ENCODE data around the gene MAP2K2.

The MAP2K2 gene

GRCh38 chr19:4044990-4045465 lies 78.9 kb downstream of the MAP2K2 start:
- TF ChIP-seq, protein P1, sequence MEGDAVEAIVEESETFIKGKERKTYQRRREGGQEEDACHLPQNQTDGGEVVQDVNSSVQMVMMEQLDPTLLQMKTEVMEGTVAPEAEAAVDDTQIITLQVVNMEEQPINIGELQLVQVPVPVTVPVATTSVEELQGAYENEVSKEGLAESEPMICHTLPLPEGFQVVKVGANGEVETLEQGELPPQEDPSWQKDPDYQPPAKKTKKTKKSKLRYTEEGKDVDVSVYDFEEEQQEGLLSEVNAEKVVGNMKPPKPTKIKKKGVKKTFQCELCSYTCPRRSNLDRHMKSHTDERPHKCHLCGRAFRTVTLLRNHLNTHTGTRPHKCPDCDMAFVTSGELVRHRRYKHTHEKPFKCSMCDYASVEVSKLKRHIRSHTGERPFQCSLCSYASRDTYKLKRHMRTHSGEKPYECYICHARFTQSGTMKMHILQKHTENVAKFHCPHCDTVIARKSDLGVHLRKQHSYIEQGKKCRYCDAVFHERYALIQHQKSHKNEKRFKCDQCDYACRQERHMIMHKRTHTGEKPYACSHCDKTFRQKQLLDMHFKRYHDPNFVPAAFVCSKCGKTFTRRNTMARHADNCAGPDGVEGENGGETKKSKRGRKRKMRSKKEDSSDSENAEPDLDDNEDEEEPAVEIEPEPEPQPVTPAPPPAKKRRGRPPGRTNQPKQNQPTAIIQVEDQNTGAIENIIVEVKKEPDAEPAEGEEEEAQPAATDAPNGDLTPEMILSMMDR (IDR thresholded peaks at IDR 0.05; ENCODE audit: low read depth, low read length, missing control alignments): no peak
- H3K4me3 ChIP-seq (ENCODE audit: low read depth, low read length): no peak overlapping the region
- no peak for DNase-seq (ENCODE audit: low read depth)

GRCh38 chr19:4043966-4044715 lies 79.8 kb downstream of the MAP2K2 start:
- no peak for DNase-seq (ENCODE audit: low read depth)
- H3K4me3 ChIP-seq (ENCODE audit: low read depth, low read length): no peak overlapping the region
- TF ChIP-seq, protein P1 (IDR thresholded peaks at IDR 0.05; ENCODE audit: low read depth, low read length, missing control alignments): no peak

DNA sequence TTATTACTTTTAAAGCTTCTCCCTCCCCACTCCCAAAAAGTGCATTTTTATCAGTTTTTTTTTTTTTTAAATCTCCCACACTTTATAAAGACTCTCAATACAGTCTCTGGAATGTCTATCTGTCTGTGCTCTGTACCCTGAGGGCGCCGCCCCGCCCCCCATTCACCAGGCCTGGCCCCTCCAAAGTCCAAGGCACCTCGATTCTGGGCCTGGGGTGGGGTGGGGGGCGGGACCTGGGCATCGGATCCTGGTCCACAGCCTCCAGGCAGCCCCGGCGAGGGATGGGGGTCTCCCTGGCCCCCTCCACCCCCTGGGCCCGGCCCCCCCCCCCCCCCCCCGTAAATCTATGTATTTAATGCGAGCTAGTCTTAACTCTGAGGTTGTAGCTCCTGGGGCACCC lies 80.5 kb downstream of the MAP2K2 start:
- TF ChIP-seq, protein P1 (IDR thresholded peaks at IDR 0.05; ENCODE audit: low read depth, low read length, missing control alignments): no peak
- no peak for DNase-seq (ENCODE audit: low read depth)
- H3K4me3 ChIP-seq (ENCODE audit: low read depth, low read length): no peak overlapping the region

- H3K4me3 ChIP-seq (ENCODE audit: low read depth, low read length): no peak overlapping the region
- TF ChIP-seq, protein P1 (IDR thresholded peaks at IDR 0.05; ENCODE audit: low read depth, low read length, missing control alignments): no peak
- no peak for DNase-seq (ENCODE audit: low read depth)
These were observed 81.2 kb downstream of the MAP2K2 start for GRCh38 chr19:4042731-4043082.

GRCh38 chr19:4042064-4042730 lies 81.7 kb downstream of the MAP2K2 start:
- no peak overlapping the region for H3K4me3 ChIP-seq (ENCODE audit: low read depth, low read length)
- no peak for DNase-seq (ENCODE audit: low read depth)
- TF ChIP-seq, protein P1 (IDR thresholded peaks at IDR 0.05; ENCODE audit: low read depth, low read length, missing control alignments): no peak
